ENCODE results near the gene SND1. TPM values are rescaled to one million over a fixed set of nuclear protein-coding genes. Genes with fewer than 3 reads are reported as not detected.

The SND1 gene
- total and polyA plus RNA-seq, 2 donors (not counting 3 experiments of a cell fraction or from before 2014, with no cell fraction given) = 116 to 249 TPM

- Histone ChIP-seq H3K27me3 (ENCODE audit: control insufficient read depth in 2 of 2, insufficient read depth in 2 of 2, low read length in 2 of 2) (peaks cover 7 to 14% of the 10 kb centered on the region in 2 experiments), H2AFZ (ENCODE audit: low read depth, low read length) (peak overlapping the region; percentile 8), H3K4me2 (ENCODE audit: insufficient read depth, low read length) (peak overlapping the region; percentile 73), H3K9me3 (replicated peaks; ENCODE audit: control insufficient read depth, insufficient read depth, low read length) (no peaks in the 10 kb centered on the region), H4K20me1 (replicated peaks; ENCODE audit: control insufficient read depth, extremely low read depth, insufficient read depth, low read length) (no peaks in the 10 kb centered on the region), H3K27ac (ENCODE audit: insufficient read depth, low read depth, low read length) (peak overlapping the region; percentile 93), H3K4me1 (ENCODE audit: control insufficient read depth, extremely low read depth, insufficient read depth, low read length) (peaks cover 34% of the 10 kb centered on the region), H3K4me3 (replicated peaks in 1 of 3; ENCODE audit: insufficient read depth in 1 of 3, low read depth in 1 of 3, low read length in 3 of 3) (no peak overlapping the region), H3K9ac (replicated peaks; ENCODE audit: extremely low read depth, insufficient read depth, low read length) (peak overlapping the region; percentile 25), H3K36me3 (ENCODE audit: control insufficient read depth in 2 of 2, extremely low read depth in 1 of 2, insufficient read depth in 2 of 2, low read length in 2 of 2) (no peaks in the 10 kb centered on the region), H3K9me1 (replicated peaks; ENCODE audit: control insufficient read depth, extremely low read depth, insufficient read depth, low read length) (no peaks in the 10 kb centered on the region), H3K79me2 (ENCODE audit: control insufficient read depth, insufficient read depth, low read length) (no peaks in the 10 kb centered on the region)
- FAIRE-seq (peak; percentile 76), DNase-seq (ENCODE audit: low read depth, low spot score) (peak; percentile 88)
- intact Hi-C loops (cut with micrococcal nuclease) (loop anchor here (5.0 to 10.0 kb wide), 2 partner anchors 99 to 427 kb away; partner anchors contain the start of gene LRRC4), dilution Hi-C loops (cut with MboI; ENCODE audit: extremely low pct_ligation_motif_present, low sequenced_read_pairs) (no loop called here)
- ChIA-PET POLR2A (no interaction called here), CTCF (interaction anchor here (0.6 to 1.4 kb wide), 2 partner anchors 16 to 25 kb away, joined by 3 to 4 read pairs; no protein-coding TSS in a partner anchor)
- no TSS peak for BruUV-seq (replicated peaks)
- TF ChIP-seq JUN (IDR thresholded peaks at IDR 0.05; ENCODE audit: borderline replicate concordance, insufficient read depth, insufficient read length, low read depth) (peak; percentile 30), POLR2A (IDR thresholded peaks at IDR 0.05; ENCODE audit: low read depth, low read length) (peak; percentile 22), FOS (IDR thresholded peaks at IDR 0.05; ENCODE audit: borderline replicate concordance, insufficient read depth, low read length) (no peak), EZH2 (IDR thresholded peaks at IDR 0.05; ENCODE audit: borderline replicate concordance, low read depth, low read length, severe bottlenecking) (no peak), MYC (IDR thresholded peaks at IDR 0.05; ENCODE audit: low read depth, low read length) (no peak)
Measured at GRCh38 chr7:128131731-128132130, 479.7 kb downstream of the SND1 start.

GRCh38 chr7:128132426-128133069, 480.6 kb downstream of the SND1 start:
- H3K36me3 ChIP-seq (ENCODE audit: control insufficient read depth in 2 of 2, extremely low read depth in 1 of 2, insufficient read depth in 2 of 2, low read length in 2 of 2) = no peaks in the 10 kb centered on the region
- ChIA-PET POLR2A (no interaction called here), CTCF (interaction anchor here (1.0 to 1.4 kb wide), 2 partner anchors 17 to 33 kb away, joined by 3 to 4 read pairs; no protein-coding TSS in a partner anchor)
- H4K20me1 ChIP-seq (replicated peaks; ENCODE audit: control insufficient read depth, extremely low read depth, insufficient read depth, low read length) = no peaks in the 10 kb centered on the region
- no peak for TF ChIP-seq MAX (IDR thresholded peaks at IDR 0.05; ENCODE audit: insufficient read depth, insufficient read length)
- no peak for TF ChIP-seq POLR2A (IDR thresholded peaks at IDR 0.05; ENCODE audit: low read depth, low read length)
- TF ChIP-seq FOS (IDR thresholded peaks at IDR 0.05; ENCODE audit: borderline replicate concordance, insufficient read depth, low read length) = peak; percentile 17
- no peak for TF ChIP-seq MYC (IDR thresholded peaks at IDR 0.05; ENCODE audit: low read depth, low read length)
- TF ChIP-seq JUN (IDR thresholded peaks at IDR 0.05; ENCODE audit: borderline replicate concordance, insufficient read depth, insufficient read length, low read depth) = no peak
- no peak for TF ChIP-seq POLR2AphosphoS5 (IDR thresholded peaks at IDR 0.05; ENCODE audit: insufficient read depth, low read depth, low read length)
- TF ChIP-seq GATA2 (IDR thresholded peaks at IDR 0.05; ENCODE audit: insufficient read depth, insufficient read length, low read depth, low read length) = no peak
- no peak for TF ChIP-seq EZH2 (IDR thresholded peaks at IDR 0.05; ENCODE audit: borderline replicate concordance, low read depth, low read length, severe bottlenecking)
- no peak overlapping the region for H2AFZ ChIP-seq (ENCODE audit: low read depth, low read length)
- H3K4me2 ChIP-seq (ENCODE audit: insufficient read depth, low read length) = peak overlapping the region; percentile 73
- no peak overlapping the region for H3K4me3 ChIP-seq (replicated peaks in 1 of 3; ENCODE audit: insufficient read depth in 1 of 3, low read depth in 1 of 3, low read length in 3 of 3)
- no peaks in the 10 kb centered on the region for H3K9me1 ChIP-seq (replicated peaks; ENCODE audit: control insufficient read depth, extremely low read depth, insufficient read depth, low read length)
- H3K9ac ChIP-seq (replicated peaks; ENCODE audit: extremely low read depth, insufficient read depth, low read length) = peak overlapping the region; percentile 25
- no peaks in the 10 kb centered on the region for H3K79me2 ChIP-seq (ENCODE audit: control insufficient read depth, insufficient read depth, low read length)
- FAIRE-seq (peak; percentile 91), DNase-seq (ENCODE audit: low read depth, low spot score) (peak; percentile 71)
- no TSS peak for BruUV-seq (replicated peaks)
- peak overlapping the region; percentile 93 for H3K27ac ChIP-seq (ENCODE audit: insufficient read depth, low read depth, low read length)
- H3K27me3 ChIP-seq (ENCODE audit: control insufficient read depth in 2 of 2, insufficient read depth in 2 of 2, low read length in 2 of 2) = peaks cover 9 to 17% of the 10 kb centered on the region in 2 experiments
- peaks cover 37% of the 10 kb centered on the region for H3K4me1 ChIP-seq (ENCODE audit: control insufficient read depth, extremely low read depth, insufficient read depth, low read length)
- H3K9me3 ChIP-seq (replicated peaks; ENCODE audit: control insufficient read depth, insufficient read depth, low read length) = no peaks in the 10 kb centered on the region
- dilution Hi-C loops (cut with MboI; ENCODE audit: extremely low pct_ligation_motif_present, low sequenced_read_pairs) (no loop called here), intact Hi-C loops (cut with micrococcal nuclease) (loop anchor here (5.0 to 10.0 kb wide), 2 partner anchors 100 to 428 kb away; partner anchors contain the start of gene LRRC4)

Measured in endothelial cell of umbilical vein (primary cell).